Stimulated activated CD4-positive, alpha-beta T cell treated with anti-CD3 and anti-CD28 coated beads, TNF-alpha, amount 100 ng/mL, for 1 hour (primary cell): ENCODE data around the gene PGGHG.
A peak's percentile ranks its signal among the peaks of the same experiment; 100 is the strongest.
"Not testable (repeated sequence)": the region's sequence is repeated elsewhere in the genome, so short reads cannot be mapped to it uniquely, and the experiment has no call there.

ENCODE experiments used
- DNase-seq, 3 donors: peaks; one replicate each; pipeline ENCODE4 v3.0.0-alpha.2; 2020; ENCODE audit warnings: low read depth in 3 of 3, low spot score in 1 of 3

PGGHG gene

GRCh38 chr11:313787-314553, 25.0 kb downstream of the PGGHG start, which contains the start of gene IFITM1:
IFITM1 (plus strand) TSS chr11:314040; CDS start chr11:314171, 131 bp downstream.
- peak in 1 of 3 donors; percentile 33 for DNase-seq

- DNase-seq: not testable (repeated sequence)
These were observed 25.6 kb downstream of the PGGHG start for GRCh38 chr11:314554-314875.

GRCh38 chr11:315051-315481, 26.1 kb downstream of the PGGHG start:
- no peak for DNase-seq

DNA sequence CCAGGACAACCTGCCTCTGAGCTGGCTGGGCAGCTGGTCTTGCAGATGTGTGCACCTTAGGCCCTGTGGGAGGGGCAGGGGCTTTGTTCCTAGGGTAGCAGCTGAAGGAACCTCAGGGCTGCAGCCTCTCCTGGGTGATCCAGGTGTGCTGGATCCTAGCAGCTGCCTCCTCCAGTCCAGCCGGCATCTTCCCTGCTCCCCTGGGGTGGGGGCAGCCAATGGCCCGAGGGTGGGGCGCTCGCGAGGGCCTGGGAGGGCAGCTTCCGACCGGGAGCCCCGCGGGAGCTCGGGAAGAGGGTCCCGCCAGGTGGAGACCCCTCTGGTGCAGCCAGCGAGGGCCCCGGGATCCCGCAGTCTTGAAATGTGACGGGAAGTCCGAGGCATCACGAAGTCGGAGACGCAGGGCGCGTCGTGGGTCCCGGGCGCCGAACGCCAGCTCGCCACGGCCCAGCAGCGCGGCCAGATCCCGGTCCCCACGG, 26.6 kb downstream of the PGGHG start:
- no peak for DNase-seq

- no peak for DNase-seq
These were observed 27.2 kb downstream of the PGGHG start for GRCh38 chr11:316031-316701.

DNA sequence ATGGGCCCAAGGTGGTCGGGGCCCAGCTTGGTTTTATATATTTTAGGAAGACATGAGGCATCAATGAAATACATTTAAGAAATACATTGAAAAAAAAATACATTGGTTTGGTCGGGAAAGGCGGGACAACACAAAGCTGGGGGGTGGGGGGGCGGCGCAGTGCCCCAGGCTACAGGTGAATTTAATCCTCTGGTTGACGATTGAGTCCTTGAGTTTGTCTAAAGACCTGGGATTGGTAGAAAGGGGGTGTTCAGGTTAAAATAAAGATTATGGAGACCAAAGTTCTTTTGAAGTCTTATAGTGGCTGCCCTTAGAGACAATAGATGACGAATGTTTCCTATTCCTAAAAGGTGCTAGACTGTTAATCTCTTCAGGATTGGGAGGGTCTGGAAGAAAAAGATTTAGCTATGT, 28.0 kb downstream of the PGGHG start:
- no peak for DNase-seq

- DNase-seq: not testable (repeated sequence)
These were observed 28.9 kb downstream of the PGGHG start for GRCh38 chr11:317668-318404.

- DNase-seq: not testable (repeated sequence)
These were observed 29.6 kb downstream of the PGGHG start for GRCh38 chr11:318405-319120.

DNA sequence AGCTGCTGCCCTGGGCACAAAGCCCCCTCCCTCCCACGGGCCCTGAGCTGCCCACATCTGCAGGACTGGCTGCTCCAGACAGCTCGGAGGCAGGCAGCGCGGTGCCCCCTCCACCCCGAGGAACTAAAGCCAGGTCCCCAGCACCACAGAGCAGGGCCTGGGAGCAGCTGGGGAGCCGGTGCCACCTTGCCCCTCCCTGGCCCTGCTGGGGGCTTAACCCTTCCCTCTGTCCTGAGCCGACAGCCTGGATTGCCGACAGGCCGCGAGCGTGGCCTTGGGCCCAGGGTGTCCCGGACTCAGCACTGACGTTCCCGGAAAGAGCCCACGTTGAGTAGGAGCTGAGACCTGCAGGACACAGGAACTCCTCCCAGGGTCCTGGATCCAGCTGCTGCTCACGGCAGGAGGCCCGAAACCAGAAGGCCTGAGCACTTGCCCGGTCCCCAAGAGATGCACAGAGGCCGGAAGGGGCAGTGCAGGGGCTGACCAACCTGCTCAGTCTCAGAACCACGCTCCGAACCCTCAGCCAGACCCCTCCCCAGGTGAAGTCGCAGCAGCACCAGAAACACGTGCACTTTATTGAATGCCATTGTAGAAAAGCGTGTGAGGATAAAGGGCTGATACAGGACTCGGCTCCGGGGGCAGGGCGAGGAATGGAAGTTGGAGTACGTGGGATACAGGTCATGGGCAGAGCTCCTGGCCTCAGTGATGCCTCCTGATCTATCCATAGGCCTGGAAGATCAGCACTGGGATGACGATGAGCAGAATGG, 30.4 kb downstream of the PGGHG start:
- not testable (repeated sequence) for DNase-seq

DNA sequence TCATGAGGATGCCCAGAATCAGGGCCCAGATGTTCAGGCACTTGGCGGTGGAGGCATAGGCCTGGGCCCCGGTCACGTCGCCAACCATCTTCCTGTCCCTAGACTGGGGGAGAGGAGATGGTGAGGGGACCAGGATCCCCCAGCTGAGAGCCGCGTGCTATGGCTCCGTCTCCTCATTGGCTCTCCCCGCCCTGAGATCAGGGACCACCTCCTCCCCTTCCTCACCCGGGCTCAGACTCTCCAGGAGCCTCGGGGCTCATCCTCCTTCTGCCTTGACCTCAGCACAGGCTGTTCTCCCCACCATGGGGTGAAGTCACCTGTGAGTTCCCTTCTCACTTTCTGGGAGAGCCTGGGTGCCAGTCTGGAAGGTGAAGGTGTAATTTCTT, 31.0 kb downstream of the PGGHG start:
- not testable (repeated sequence) for DNase-seq

DNA sequence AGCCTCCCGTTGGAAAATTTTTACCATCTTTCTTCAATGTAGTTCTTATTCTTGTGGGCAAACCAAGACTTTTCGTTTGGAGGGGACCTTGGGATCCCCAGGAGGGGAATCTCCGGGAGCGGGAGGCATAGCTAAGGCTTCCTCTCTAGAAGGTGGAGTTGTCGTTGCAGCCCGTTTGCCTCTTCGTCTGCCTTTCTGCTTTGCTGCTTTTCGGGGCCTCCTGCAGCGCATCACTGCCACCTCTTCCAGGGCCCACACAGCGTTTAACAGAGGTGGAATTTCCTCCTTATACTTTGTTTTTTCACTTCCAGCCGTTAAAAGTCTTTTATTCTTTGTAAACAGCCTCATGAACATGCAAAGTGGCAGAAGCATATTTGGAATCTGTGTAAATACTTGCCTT, 35.2 kb downstream of the PGGHG start:
- no peak for DNase-seq

- DNase-seq: not testable (repeated sequence)
These were observed 35.9 kb downstream of the PGGHG start for GRCh38 chr11:324593-325517.

DNA sequence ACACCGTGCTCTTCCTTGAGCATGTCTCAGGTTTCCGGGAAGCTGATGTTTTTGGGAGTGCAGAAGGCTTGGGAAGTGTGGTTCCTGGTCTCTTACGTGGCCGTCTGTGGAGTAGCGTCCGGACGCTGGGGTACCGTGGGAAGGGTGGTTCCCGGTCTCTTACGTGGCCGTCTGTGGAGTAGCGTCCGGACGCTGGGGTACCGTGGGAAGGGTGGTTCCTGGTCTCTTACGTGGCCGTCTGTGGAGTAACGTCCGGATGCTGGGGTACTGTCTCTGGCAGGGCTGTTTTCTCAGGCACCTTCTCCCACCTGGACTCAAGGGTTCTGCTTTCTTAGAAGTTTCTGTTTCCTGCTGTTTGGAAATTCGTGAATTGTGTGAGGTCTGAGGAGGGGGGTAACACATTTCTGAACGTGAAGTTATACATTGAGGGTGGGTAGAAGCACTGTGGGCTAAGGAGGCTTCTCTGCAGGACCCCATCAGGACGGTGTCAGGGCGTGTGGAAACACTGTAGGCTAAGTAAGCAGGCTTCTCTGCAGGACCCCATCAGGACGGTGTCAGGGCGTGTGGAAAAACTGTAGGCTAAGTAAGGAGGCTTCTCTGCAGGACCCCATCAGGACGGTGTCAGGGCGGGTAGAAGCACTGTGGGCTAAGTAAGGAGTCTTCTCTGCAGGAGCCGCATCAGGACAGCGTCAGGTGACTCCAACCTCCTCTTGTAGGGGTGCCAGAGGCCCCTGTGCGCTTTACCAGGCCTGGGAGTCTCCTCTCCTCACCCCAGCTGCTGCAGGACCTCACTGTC, 37.1 kb downstream of the PGGHG start:
- DNase-seq: no peak

DNA sequence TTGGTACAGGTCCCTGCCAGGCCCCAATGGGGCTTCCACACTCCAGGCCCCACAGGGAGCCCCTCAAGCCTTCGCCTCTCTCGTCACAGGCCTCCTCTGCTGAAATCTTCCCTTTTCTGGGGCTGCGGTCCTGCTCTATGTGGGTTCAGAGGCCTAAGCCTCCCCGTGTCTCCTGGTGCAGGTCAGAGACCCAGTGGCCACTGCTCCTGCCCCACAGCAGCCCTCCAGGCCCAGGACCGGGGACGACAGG, 37.6 kb downstream of the PGGHG start:
- DNase-seq: no peak

DNA sequence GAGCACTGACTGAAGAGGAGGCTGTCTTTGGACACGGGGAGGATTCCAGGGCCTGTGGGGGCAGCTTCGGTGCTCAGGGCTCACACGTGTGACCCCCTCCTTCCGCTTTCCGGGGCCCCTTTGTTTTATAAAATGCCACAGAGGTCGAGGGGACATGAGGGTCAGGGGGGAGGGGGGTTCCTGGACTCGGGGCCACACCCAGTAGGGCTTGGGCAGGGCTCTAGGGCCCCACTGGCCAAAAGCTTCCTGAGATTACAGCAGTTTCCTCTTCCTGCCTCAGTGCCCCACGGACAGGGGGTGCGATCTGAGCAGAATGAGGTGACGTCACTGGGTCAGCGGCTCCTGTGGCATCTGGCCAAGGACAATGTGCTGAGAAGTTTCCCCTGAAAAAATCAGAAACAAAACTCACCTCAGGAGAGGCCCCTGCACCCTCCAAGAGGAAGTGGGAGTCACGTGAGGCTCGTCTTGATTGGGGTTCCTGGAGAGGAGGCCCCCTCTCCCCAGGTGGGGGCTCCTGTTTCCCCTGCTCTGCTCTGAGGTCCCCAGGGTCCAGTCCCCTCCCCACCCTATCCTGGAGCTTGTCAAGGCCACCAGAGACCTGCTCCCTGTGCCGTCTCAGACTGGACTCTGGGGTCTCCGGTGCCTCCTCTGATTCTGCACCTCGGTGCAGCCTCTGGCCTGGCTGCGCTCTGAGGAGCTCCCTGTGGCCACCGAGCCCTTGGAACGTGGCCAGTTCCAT, 38.1 kb downstream of the PGGHG start:
- no peak for DNase-seq

DNA sequence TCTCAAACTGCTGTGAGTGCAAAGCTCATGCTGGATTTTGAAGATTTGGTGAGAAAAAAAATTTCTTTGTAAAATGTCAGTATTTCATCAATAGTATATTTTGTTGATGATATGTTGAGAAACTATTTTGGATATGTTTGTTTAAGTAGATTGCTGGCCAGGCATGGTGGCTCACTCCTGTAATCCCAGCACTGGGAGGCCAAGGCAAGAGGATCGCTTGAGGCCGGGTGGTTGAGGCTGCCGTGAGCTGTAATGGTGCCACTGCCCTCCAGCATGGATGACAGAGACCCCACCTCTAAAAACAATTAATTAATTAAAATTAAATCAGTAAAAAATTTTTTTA, 38.6 kb downstream of the PGGHG start:
- DNase-seq: no peak

GRCh38 chr11:328012-328411, 39.1 kb downstream of the PGGHG start:
- no peak for DNase-seq

DNA sequence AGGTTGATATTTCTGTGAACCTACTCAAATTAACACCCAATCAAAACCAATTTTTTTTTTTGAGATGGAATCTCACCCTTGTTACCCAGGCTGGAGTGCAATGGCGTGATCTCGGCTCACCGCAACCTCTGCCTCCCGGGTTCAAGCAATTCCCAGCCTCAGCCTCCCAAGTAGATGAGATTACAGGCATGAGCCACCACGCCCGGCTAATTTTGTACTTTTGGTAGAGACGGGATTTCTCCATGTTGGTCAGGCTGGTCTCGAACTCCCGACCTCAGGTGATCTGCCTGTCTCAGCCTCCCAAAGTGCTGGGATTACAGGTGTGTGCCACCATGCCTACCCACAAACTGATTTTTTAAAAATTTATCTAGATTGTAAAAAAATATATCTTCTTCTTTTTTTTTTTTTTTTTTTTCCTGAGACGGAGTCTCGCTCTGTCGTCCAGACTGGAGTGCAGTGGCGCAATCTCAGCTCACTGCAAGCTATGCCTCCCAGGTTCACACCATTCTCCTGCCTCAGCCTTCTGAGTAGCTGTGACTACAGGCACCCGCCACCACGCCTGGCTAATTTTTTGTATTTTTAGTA, 39.7 kb downstream of the PGGHG start:
- DNase-seq: not testable (repeated sequence)
